ENCODE results near the gene ZFYVE16.
"Not testable (repeated sequence)": the region's sequence is repeated elsewhere in the genome, so short reads cannot be mapped to it uniquely, and the experiment has no call there.

ZFYVE16 gene

DNA sequence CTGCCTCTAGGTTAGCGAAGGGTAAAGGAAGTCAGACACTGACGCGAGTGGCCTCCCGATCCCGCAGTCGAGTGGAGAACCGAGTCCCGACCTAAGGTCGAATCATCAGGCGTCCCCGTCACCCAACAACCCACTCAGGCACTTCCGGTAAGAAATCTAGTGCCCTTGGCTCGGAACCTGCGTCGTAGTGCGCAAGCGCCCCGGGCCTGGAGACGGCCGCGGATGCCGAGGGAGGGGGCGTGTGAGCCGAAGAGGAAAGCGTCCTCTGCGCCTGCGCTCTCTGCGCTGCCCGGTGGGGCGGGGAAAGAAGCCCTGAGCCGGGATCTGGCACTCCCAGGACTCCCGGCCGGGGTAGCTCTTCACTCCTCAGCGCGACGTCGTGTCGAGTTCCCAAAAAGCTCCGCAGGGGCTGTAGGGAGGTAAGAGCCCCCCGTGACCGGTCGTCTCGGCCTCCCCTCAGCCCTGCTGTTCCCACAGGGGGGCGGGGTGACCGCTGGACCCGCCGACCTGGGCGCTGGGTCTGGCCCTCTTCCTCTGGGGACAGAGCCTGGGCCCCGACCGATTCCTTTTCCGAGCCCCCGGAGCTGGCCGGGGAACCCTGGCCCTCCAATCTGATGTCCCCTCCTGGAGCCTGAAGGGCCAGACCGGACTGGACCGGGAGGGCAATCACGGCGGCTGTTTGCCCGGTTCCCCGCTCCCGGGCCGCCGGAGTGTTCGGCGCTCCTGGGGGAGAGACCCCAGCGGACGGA lies at the start of gene ZFYVE16:
Gene ZFYVE16 (plus strand): TSS at position 330 of the 749 bp plus-strand sequence. CDS start 26,084 bp downstream, outside the sequence.
- peak; percentile 98 for DNase-seq

DNA sequence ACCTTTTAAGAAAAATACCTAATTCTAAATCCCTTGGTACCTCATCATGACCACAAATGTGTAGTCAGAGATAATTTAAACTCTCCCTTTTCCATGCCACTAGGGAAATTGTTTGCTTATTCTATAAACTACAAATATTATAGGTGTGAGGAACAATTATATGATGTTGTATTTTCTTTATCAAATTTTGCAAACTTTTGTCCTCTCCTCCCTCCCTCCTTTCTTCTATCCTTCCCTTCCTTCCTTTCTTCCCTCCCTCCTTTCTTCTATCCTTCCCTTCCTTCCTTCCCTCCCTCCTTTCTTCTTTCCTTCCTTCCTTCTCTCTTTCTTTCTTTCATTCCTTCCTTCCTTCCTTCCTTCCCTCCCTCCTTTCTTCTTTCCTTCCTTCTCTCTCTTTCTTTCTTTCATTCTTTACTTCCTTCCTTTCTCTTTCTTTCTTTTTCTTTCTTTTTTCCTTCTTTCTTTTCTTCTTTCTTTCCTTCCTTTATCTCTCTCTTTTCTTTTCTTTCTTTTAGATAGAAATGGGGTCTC lies 46.9 kb upstream of the ZFYVE16 start:
- DNase-seq: no peak

GRCh38 chr5:80364892-80365291 lies 43.0 kb upstream of the ZFYVE16 start:
- no peak for DNase-seq

- DNase-seq: no peak
Measured at GRCh38 chr5:80368661-80369480, 39.0 kb upstream of the ZFYVE16 start.

DNA sequence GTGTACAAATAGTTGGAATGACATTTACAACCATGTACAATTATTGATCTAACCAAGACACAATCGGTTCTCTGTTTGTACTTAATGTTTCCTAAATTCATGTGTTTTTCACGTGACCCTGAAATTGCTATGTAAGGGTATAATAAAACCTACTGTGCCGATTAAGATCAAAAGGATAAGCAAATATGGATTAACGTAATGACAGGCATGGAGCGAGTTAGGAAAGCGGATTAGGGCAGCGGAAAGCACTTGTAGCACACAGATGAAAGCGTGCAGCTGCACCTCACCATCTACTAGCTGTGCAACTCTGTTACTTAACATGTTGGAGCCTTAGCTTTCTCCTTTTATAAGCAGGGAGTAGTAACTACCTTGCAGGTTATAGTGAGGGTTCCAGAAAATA lies 38.3 kb upstream of the ZFYVE16 start:
- DNase-seq: no peak

DNA sequence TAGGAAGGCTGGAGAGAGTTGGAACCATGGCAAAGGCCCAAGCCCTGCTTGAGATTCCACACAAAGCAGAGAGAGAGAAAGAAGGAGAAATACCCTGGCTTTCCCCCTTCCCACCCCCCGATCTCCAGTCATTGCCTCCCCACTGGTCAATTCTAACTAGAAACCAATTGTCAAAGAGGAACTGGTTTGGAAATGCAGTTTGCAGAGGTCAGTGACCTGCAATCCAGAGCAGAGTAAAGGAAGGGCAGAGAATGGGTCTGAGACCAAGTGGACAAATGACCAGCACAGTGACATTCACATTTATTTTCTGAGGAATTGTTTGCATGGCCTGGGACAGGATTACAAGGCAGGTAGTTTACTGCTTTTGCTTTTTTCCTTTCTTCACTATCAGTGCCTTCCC lies 37.5 kb upstream of the ZFYVE16 start:
- no peak for DNase-seq

DNA sequence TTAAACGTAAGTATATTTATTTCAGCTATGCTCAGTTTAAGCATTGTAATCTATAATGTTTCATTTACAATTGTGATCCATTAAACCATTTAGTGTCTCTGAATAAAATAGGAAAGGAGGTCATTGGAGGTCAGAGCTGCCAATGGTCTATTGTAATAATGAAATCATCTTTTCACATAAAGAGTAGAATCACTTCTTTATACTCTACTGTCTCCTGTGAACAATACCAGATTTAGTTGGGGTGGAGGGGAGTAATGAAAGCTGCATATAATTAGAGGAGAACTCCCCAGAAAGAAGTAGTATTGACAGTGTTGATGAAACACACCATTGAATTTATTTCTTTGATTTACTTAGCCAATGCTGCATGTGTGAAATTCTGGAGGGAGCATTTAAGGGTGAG lies 35.1 kb upstream of the ZFYVE16 start:
- no peak for DNase-seq

DNA sequence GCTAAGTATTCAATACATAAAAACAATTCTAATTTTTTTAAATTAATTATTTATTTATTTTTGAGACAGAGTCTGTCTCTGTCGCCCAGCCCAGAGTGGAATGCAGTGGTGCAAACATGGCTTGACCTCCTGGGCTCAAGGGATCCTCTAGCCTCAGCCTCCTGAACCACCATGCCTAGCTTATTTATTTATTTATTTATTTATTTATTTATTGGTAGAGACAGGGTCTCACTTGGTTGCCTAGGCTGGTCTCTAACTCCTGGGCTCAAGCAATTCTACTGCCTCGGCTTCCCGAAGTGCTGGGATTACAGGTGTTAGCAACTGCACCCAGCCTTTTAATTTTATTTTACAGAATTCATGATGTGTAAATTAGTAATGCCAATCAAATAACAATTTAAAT lies 33.7 kb upstream of the ZFYVE16 start:
- DNase-seq: no peak

- DNase-seq: no peak
Measured at GRCh38 chr5:80376557-80376956, 31.3 kb upstream of the ZFYVE16 start.

DNA sequence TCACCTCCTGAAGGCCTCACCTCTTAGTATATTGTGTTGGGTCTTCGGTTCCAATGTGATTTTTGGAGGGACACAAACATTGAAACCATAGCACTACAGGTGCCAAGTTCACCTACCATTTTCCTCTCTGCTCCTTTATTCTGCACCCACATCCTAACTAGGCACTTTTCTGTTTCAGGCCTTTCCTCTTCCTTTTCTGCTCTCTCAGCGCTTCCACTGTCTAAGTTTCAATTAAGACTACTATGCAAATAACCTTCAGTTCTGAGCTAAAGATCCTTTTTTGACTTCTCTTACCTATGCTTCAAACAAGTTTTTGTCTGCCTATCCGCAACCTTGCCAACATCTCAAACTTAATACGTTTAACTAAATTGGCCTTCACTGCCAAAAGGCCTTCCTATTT lies 25.4 kb upstream of the ZFYVE16 start:
- DNase-seq: no peak

DNA sequence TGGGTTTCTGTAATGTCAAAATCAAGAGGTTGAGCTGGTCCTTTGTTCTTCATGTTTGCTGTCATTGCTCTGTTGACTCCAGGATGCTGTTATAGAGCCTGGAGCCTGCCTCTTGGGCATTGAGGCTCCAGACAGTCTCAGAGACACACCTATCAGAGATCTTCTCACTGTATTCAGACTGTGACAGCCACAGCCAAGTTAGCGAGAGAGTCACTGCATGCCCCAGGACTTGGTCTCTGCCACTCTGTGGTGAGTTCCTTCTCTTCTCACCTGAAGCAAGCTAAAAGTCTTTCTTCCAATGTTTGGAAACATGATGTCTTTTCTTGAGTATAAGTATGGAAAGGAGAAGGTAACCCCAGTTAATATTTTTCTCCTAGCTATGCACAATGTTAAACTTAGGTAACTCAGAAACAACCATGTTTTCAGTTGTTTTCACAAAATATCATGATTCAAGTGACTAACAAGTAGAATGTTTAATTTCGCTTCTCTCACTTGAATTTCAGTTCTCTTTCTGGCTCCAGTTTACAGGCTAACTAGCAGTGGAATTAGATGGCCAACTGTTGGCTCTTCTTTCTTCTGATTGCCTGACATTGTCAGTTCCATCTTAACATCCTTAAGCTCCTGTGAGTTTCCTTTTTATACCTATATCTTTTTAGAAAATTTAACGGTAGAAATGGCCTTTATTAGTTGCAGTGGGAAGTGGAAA lies 20.6 kb upstream of the ZFYVE16 start:
- DNase-seq: no peak

DNA sequence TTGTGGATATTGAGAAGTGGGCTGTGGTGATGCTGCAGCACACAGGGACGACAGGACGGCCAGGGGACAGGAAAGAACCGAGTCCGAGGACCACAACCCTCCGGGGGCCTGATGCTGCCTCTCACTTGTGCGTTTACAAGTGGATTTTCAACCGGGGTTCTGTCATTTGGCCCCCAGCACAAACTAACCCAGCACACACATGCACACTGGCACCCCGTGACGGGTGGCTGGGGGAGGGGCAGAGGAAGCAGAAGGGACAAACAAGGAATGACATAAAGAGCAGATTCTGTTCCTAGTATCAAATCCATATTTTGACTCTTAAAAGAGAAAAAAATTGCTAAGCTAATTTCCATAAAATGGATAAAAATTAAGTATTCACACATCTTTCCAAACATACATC lies 18.3 kb upstream of the ZFYVE16 start:
- no peak for DNase-seq

DNA sequence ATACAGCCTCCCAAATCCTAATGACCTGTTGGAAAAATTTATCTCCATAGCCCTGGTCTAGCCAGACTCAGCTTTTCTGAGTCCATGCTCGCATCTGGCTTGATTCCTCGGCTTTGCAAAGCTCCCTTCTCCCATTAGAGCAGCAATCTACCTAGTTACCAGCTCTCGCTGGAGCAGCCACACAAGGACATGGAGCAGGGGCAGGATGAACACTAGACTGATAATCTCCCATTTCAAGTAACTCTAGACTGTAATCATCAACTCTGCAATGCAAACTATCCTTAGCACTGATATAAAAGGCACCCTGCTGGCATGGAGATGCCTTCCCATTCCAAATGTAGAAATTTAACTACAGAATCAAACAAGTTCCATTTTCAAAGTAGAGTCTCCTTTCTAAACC lies 17.5 kb upstream of the ZFYVE16 start:
- DNase-seq: not testable (repeated sequence)

DNA sequence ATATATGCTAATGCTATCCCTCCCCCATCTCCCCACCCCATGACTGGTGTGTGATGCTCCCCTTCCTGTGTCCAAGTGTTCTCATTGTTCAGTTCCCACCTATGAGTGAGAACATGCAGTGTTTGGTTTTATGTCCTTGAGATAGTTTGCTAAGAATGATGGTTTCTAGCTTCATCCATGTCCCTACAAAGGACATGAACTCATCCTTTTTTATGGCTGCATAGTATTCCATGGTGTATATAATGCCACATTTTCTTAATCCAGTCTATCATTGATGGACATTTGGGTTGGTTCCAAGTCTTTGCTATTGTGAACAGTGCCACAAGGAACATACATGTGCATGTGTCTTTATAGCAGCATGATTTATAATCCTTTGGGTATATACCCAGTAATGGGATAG lies 16.6 kb upstream of the ZFYVE16 start:
- not testable (repeated sequence) for DNase-seq

DNA sequence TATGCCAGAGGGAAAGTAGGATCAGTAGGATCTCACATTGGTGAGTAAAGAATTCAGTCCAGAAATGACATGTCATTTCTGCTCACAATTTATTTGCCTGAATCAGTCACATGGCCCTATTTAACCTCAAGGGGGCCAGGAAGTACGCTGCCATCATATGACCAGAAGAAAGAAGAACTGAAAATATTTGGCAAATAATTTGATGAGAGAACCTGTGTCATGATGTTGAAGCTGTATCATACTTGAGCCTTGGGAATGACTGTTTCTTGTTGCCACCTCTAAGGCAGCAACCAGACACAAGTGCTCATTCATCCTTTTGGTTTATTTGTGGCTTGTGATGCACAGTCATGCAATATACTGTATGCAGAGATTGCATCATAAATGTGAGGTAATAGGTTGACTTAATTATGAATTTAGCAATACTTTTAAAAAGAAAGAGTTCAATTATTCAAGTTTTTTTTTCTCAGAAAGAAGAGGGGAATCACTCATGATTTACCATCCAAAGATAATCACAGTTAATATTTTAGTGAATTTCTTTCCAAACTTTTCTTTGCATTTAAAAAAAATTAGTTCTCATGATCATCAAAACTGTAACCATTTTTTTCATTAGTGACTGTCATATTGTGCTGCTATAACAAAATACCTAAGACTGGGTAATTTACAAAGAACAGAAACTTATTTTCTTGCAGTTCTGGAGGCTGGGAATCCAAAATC lies 8.2 kb upstream of the ZFYVE16 start:
- no peak for DNase-seq

GRCh38 chr5:80400368-80400767 lies 7.5 kb upstream of the ZFYVE16 start:
- not testable (repeated sequence) for DNase-seq

GRCh38 chr5:80403782-80404181 lies 4.1 kb upstream of the ZFYVE16 start:
- no peak for DNase-seq

DNA sequence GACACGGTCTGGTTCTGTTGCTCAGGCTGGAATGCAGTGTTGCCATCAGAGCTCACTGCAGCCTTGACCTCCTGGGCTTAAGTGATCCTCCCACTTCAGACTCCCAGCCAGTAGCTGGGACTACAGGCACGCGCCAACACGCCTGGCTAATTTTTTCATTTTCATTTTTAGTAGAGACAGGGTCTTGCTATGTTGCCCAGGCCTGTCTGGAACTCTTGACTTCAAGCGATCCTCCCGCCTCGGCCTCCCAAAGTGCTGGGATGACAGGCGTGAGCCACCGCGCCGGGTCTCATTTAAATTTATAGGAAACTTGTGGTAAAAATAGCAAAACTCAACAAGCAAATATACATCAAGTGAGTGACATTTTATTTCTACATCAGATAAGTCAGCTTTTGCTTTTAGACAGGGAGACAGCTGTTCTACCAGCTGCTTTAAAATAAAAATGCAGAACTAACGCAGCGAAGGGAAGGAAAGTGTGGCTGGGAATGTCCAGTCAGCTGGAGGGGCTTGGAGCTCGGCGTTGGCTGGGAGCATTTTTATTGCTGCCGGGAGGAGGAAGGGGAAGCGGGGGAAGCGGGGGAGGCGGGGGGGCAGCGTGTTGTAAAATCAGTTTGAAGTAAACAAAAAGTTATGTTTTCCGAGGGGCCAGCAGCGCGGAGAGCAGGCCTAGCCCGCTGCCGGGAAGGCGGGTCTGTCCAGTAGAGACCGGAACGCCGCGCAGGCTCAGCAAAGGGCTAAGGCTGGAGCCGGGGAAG lies 707 bp upstream of the ZFYVE16 start:
- DNase-seq: peak; percentile 20

DNA sequence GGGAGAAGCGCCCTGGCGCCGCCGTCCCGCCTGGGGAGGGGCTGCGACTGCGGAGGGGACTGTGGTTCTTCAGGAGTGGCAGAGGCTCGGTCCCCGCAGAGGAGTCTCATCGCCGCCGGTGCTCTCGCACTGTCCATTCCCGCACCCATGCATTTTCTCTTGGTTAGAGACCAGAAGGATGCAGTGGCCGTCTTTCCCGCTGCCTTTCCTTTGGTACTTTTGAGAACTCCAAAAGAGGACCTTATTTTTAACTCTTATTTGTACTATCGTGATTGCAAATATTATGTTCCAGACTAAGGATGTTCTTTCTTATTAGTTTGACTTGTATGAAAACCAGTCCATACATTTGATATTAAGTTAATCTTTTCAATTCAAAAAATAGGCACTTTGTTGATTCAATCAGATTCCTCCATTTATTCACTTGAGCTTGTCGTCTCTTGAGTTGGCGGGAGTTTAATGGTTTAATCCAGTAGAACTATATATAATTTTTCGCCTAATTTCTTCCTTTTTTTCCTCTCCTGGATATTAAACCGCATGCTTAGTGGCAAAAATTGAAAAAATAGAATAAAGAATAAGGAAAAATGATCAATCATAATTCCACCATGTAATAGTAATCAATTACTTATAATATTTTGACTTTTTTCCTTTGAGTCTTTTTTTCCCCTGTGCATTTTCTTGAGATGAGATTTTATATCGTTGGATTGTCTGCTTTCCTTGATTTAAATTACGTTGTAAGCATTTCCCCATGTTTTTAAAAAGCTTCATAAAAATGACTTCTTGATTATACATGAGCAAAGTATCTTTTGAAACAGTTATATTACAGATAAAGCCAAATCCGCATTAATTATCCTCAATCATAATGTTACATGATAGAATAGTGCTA lies 861 bp downstream of the ZFYVE16 start:
- DNase-seq: peak; percentile 72

DNA sequence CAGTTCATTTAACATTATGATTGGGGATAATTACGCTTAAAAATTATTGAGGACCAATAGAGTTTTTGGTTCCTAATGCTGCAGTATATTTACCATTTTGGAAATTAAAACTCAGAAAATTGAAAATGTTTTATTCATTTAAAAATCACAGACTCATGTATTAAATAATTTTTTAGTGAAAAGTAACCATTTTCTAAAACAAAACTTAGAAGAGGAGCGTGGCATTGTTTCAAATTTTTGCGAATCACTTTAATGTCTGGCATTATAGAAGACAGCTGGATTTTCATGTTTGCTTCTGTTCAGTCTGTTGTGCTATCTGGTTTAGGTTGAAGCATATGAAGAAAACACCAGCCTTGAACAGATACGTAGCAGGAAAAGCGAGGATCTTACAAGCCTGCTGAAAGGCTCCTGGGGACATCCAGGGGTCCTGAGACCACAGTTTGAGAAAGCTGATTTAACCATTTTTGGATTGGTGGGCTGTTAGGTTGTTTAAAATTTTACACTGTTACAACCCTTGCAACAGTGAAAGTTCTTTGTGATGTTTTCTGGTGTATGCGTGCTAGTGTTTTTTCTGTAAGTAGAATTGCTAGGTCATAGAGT lies 1.6 kb downstream of the ZFYVE16 start:
- DNase-seq: no peak

All from stimulated activated CD4-positive, alpha-beta T cell treated with anti-CD3 and anti-CD28 coated beads, Interleukin-15, amount 100 ng/mL, for 24 hours (primary cell).